Breast epithelium (tissue), 3 donors: ENCODE data around the gene NDUFAF8.

Experiments used
- CTCF ChIP-seq, 3 donors: fragments of 450-650 bp; IDR thresholded peaks; one replicate each; pipeline ENCODE4 v1.5.1; 2016 to 2017; ENCODE audit warnings: antibody characterized with exemption in 3 of 3, mild to moderate bottlenecking in 3 of 3, moderate library complexity in 3 of 3
- POLR2A ChIP-seq: fragments of 450-650 bp; IDR thresholded peaks from one replicate; pipeline ENCODE4 v1.6.1; 2016; ENCODE audit warnings: antibody characterized with exemption, mild to moderate bottlenecking, moderate library complexity
- POLR2AphosphoS5 ChIP-seq, 3 donors: sonication (generic); formaldehyde crosslinking; IDR thresholded peaks; one replicate each; pipeline ENCODE4 v1.6.1; 2017; ENCODE audit warnings: antibody characterized with exemption in 3 of 3

- TF ChIP-seq CTCF (IDR thresholded peaks at IDR 0.05) (no peak), POLR2A (no peak), POLR2AphosphoS5 (IDR thresholded peaks at IDR 0.05) (no peak)
These were observed 6.0 kb downstream of the NDUFAF8 start for GRCh38 chr17:81245024-81245664.
